GM12878 (cell line): ENCODE results near the gene NT5C. TPM values are rescaled to one million over a fixed set of nuclear protein-coding genes. Genes with fewer than 3 reads are reported as not detected.

Source experiments
- ATAC-seq: fragments of 200-7000 bp; cut with Tn5 transposase; 3 replicates; pipeline ENCODE4 v1.9.1; 2020; ENCODE audit warnings: mild to moderate bottlenecking, moderate library complexity
- BruUV-seq: library from RNA; stranded (reverse); fragments of 400-500 nt; replicated peaks from 2 replicates; lab custom pipeline; 2021; lab: Mats Ljungman, UMichigan
- CTCF ChIA-PET: fragments of 300-600 bp; sonication (Branson Sonifier 250); formaldehyde crosslinking; extraction: SDS; loops from one replicate; lab custom pipeline; 2021; ENCODE audit warnings: inconsistent platforms; lab: Yijun Ruan, JAX
- POLR2A ChIA-PET: fragments of 350-600 bp; formaldehyde crosslinking; extraction: SDS; loops from one replicate; lab custom pipeline; 2021; ENCODE audit warnings: inconsistent platforms; lab: Charles Lee
- RAD21 ChIA-PET: fragments of 300-600 bp; sonication (Branson Sonifier 250); formaldehyde crosslinking; loops from one replicate; lab custom pipeline; 2023; ENCODE audit warnings: antibody characterized with exemption; ENCODE audit not compliant: unreplicated experiment; lab: Charles Lee
- SMC1A ChIA-PET: fragments of 300-600 bp; sonication (Branson Sonifier 250); formaldehyde crosslinking; loops from one replicate; lab custom pipeline; 2023; ENCODE audit not compliant: unreplicated experiment, uncharacterized antibody; lab: Charles Lee
- DNase-seq: peaks from one replicate; pipeline ENCODE4 v3.0.0-alpha.2; 2011; ENCODE audit warnings: low read depth, low spot score
- FAIRE-seq: peaks from 3 replicates; lab custom pipeline; 2011; peaks lifted over from hg19 to GRCh38; lab: Jason Lieb, UNC
- H2AFZ ChIP-seq: 2 replicates; pipeline ENCODE4 v1.6.0; 2011; ENCODE audit warnings: low read depth, low read length, control low read depth; ENCODE audit not compliant: control insufficient read depth
- H3K27ac ChIP-seq: 2 replicates; pipeline ENCODE4 v1.5.1; 2011; ENCODE audit warnings: control low read depth; ENCODE audit not compliant: control insufficient read depth, insufficient read depth
- H3K27me3 ChIP-seq, 2 experiments: replicated peaks in 1 of 2; 2 replicates each; pipeline versions ENCODE4 v1.6.0 to v1.6.1; 2011; ENCODE audit warnings: low read length in 1 of 2; ENCODE audit not compliant: control insufficient read depth in 2 of 2, insufficient read depth in 2 of 2
- H3K36me3 ChIP-seq, 2 experiments: 2 replicates each; pipeline ENCODE4 v1.5.1; 2011; ENCODE audit warnings: low read length in 1 of 2; ENCODE audit not compliant: control insufficient read depth in 2 of 2, insufficient read depth in 2 of 2
- H3K4me1 ChIP-seq: 2 replicates; pipeline ENCODE4 v1.6.1; 2011; ENCODE audit warnings: mild to moderate bottlenecking, low read length, moderate library complexity, mixed read lengths; ENCODE audit not compliant: control insufficient read depth, insufficient read depth
- H3K4me2 ChIP-seq: 2 replicates; pipeline ENCODE4 v1.6.0; 2011; ENCODE audit warnings: control low read depth; ENCODE audit not compliant: control insufficient read depth, insufficient read depth
- H3K4me3 ChIP-seq: fragments of 200-600 bp; sonication (generic); 2 replicates; pipeline ENCODE4 v1.5.1; 2016
- H3K79me2 ChIP-seq: 2 replicates; pipeline ENCODE4 v1.6.0; 2011; ENCODE audit warnings: low read length; ENCODE audit not compliant: control insufficient read depth, insufficient read depth
- H3K9ac ChIP-seq: 2 replicates; pipeline ENCODE4 v1.8.0; 2011; ENCODE audit warnings: low read length, control low read depth, mixed read lengths; ENCODE audit not compliant: control insufficient read depth, insufficient read depth
- H3K9me3 ChIP-seq: replicated peaks from 3 replicates; pipeline ENCODE4 v1.5.1; 2011; ENCODE audit warnings: mild to moderate bottlenecking, low read length; ENCODE audit not compliant: control insufficient read depth, insufficient read depth
- H4K20me1 ChIP-seq: 2 replicates; pipeline ENCODE4 v1.6.0; 2011; ENCODE audit not compliant: control insufficient read depth, insufficient read depth
- HDGF ChIP-seq: fragments of 450-650 bp; IDR thresholded peaks from 2 replicates; pipeline ENCODE4 v1.6.1; 2016; ENCODE audit warnings: antibody characterized with exemption
- NR2F1 ChIP-seq: fragments of 450-650 bp; conservative IDR thresholded peaks from 2 replicates; pipeline ENCODE4 v1.6.1; 2017; ENCODE audit warnings: mild to moderate bottlenecking
- PAX5 ChIP-seq: IDR thresholded peaks from 2 replicates; pipeline ENCODE4 v1.6.1; 2011; ENCODE audit warnings: low read depth, low read length, borderline replicate concordance
- POLR2A ChIP-seq: IDR thresholded peaks from 2 replicates; pipeline ENCODE4 v1.6.1; 2011; ENCODE audit warnings: low read depth, mild to moderate bottlenecking, low read length
- RBBP5 ChIP-seq: fragments of 200-600 bp; sonication (generic); conservative IDR thresholded peaks from 2 replicates; pipeline ENCODE4 v1.6.1; 2016
- RCOR1 ChIP-seq: conservative IDR thresholded peaks from 2 replicates; pipeline ENCODE4 v1.6.1; 2012; ENCODE audit warnings: low read depth, low read length, improper control_type of control experiment
- WGBS: methylation state at CpG from one replicate; pipeline ENCODE4 v1.1.6; 2016; ENCODE audit warnings: low lambda C conversion rate; ENCODE audit not compliant: insufficient replicate concordance, insufficient coverage; ENCODE audit errors: missing lambda C conversion rate; 5-methylcytosine and 5-hydroxymethylcytosine counted together
- in situ Hi-C: fragments of 300-500 bp; cut with MboI; formaldehyde crosslinking; loops from 9 replicates; pipeline ENCODE4 v1.14.3; 2018; ENCODE audit warnings: mixed read lengths
- intact Hi-C: fragments of 100-400 bp; cut with micrococcal nuclease; formaldehyde crosslinking; loops from one replicate; pipeline ENCODE4 v1.14.2; 2022; ENCODE audit not compliant: unreplicated experiment
- polyA plus RNA-seq, 11 experiments: library from polyadenylated mRNA; depleted of rRNA in 4 of 11; unstranded in 6 of 11; stranded (reverse) in 5 of 11; fragments of >200 nt; fragmentation: Nextera tagmentation in 4 of 11; fragmentation: Illumina TruSeq in 1 of 11; extraction: Ambion mirVana in 4 of 11; extraction: Trizol in 1 of 11; gene quantifications; 1 replicate in 1 of 11; 2 replicates in 10 of 11; pipeline versions ENCODE4 v1.2.1 to v1.2.3, GENCODE V29; 2011 to 2016; ENCODE audit warnings: inconsistent platforms in 2 of 11, missing spikeins in 2 of 11, low read depth in 1 of 11
- total RNA-seq, 4 experiments: library from RNA; depleted of rRNA in 3 of 4; stranded (reverse); fragments of >200 nt in 3 of 4; fragmentation: Illumina TruSeq in 1 of 4; extraction: Trizol in 1 of 4; gene quantifications; 2 replicates each; pipeline versions ENCODE4 v1.2.1 to v1.2.3, GENCODE V29; 2013 to 2021

Gene NT5C
- total and polyA plus RNA-seq, 10 of the 15 experiments (the other 5 are each of a cell fraction or from before 2014, with no cell fraction given), result 3.7 to 158 (median 63.9) TPM

DNA sequence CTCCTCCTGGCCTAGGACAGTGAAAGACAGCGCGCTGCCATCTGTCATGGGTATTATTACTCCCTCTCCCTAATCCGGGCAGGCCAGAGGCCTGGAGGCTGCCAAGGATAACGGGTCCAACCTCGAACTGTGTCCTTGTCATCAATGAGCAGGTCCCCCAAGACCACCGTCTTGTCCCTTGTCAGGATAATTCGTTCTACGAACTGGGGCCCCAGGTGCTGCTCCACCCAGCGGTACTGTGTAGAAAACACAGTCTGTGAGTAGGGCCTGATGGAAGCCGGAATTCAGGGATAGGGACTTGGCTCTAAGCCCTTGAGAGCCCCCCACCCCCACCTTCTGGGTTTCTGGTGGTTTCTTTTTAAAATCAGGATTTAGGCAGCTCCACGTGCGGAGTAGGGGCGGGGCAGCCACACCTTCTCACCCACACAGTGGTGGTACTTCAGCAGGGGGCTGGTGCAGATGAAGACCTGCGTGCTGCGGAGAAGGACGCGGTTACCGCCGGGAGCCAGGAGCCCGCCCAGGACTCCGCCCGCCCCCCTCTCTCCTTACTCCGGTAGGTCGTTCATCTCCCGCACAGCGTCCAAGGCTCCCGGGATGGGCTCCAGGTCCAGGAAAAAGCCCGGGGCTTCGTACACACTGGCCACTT lies 787 bp downstream of the NT5C start (continued):
- TF ChIP-seq RBBP5 (no peak), NR2F1 (no peak), RCOR1 (no peak)

DNA sequence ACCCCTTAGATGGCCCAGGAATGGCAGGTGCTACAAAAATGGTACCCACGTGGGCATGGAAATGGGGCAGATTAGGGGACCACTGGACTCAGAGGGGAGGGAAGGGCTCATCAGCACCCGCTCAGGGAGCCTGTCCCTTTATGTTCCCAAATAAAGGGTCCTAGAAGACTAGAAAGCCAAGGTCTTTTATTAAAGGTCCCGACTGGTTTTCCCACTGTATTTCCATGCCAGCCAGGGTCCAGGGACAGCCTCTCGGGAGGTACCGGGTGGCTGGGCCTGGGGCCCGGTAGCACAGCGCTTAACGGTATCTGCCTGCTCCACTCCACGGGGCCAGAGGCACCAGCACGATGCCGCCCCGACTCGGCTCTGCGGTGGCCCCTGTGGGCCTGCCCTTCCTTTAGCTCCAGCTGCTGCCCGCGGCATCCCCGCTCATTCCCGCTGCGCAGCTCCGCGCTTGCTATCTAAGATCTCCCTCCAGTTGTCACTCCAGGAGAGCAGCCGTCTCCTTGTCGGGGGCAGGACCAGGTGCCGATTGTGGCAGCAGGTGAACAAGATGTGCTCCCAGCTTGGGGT lies 1.4 kb downstream of the NT5C start:
- ChIA-PET CTCF (interaction anchor here (0.9 to 9.3 kb wide), 12 partner anchors 15 to 169 kb away, joined by 3 to 167 read pairs (median 4); no protein-coding TSS in a partner anchor), SMC1A (interaction anchor here (0.7 to 6.1 kb wide), 5 partner anchors 15 to 170 kb away, joined by 3 to 77 read pairs (median 3); no protein-coding TSS in a partner anchor), RAD21 (interaction anchor here (1.0 to 4.7 kb wide), 7 partner anchors 16 to 169 kb away, joined by 3 to 70 read pairs (median 5); no protein-coding TSS in a partner anchor), POLR2A (interaction anchor here (1.0 to 6.2 kb wide), 5 partner anchors 14 to 57 kb away, joined by 3 to 53 read pairs (median 3); partner anchors contain the start of gene ARMC7)
- H3K79me2 ChIP-seq, result peaks cover 21% of the 10 kb centered on the region
- no peaks in the 10 kb centered on the region for H3K27me3 ChIP-seq
- H4K20me1 ChIP-seq, result no peaks in the 10 kb centered on the region
- peaks cover 24% of the 10 kb centered on the region for H3K4me1 ChIP-seq
- H3K9ac ChIP-seq, result peak overlapping the region; percentile 75
- no TSS peak for BruUV-seq
- no peak overlapping the region for H2AFZ ChIP-seq
- DNase-seq (no peak), ATAC-seq (no peak), FAIRE-seq (no peak)
- peaks cover 3 to 4% of the 10 kb centered on the region in 2 experiments; a peak in 3 of 4 replicates for H3K36me3 ChIP-seq
- H3K9me3 ChIP-seq, result no peaks in the 10 kb centered on the region
- intact Hi-C loops, result loop anchor here (2.0 kb wide), 1 partner anchor 75 kb away; no protein-coding TSS in a partner anchor
- peak overlapping the region; percentile 94 for H3K4me2 ChIP-seq
- WGBS, result 94% methylated on average over 24 of the region's 24 CpGs
- in situ Hi-C loops, result no loop called here
- H3K4me3 ChIP-seq, result peak overlapping the region; percentile 74
- TF ChIP-seq POLR2A (0 out of 2 replicates have a peak, but pooled peaks have one; percentile 9), PAX5 (no peak), HDGF (no peak)
- TF ChIP-seq, all 136 proteins: peak for 1
- peak overlapping the region; percentile 82 for H3K27ac ChIP-seq
